SK-N-SH treated with all-trans-retinoic acid at 6 μM for 48 hours (cell line): Measurements from ENCODE around the gene TAS2R13.

Experiments
- ARNTL ChIP-seq: fragments of 450-650 bp; formaldehyde crosslinking; IDR thresholded peaks from 2 replicates; pipeline ENCODE4 v1.5.0; 2020; ENCODE audit warnings: low read depth, mild to moderate bottlenecking, moderate library complexity, borderline replicate concordance
- BACH2 ChIP-seq: fragments of 250-450 bp; sonication (Bioruptor Pico); IDR thresholded peaks from 2 replicates; pipeline ENCODE4 v1.9.0; 2021; ENCODE audit warnings: mild to moderate bottlenecking, borderline replicate concordance
- CREB5 ChIP-seq: fragments of 250-450 bp; sonication (Bioruptor Pico); IDR thresholded peaks from 2 replicates; pipeline ENCODE4 v1.5.1; 2020; ENCODE audit warnings: low read depth, mild to moderate bottlenecking, moderate library complexity
- CSRNP3 ChIP-seq: fragments of 250-450 bp; sonication (Bioruptor Pico); IDR thresholded peaks from 2 replicates; pipeline ENCODE4 v1.5.1; 2021; ENCODE audit warnings: mild to moderate bottlenecking, moderate library complexity
- ISL1 ChIP-seq: fragments of 250-450 bp; sonication (Bioruptor Pico); IDR thresholded peaks from 2 replicates; pipeline ENCODE4 v2.1.2; 2022; ENCODE audit warnings: mild to moderate bottlenecking, moderate library complexity
- PPARA ChIP-seq: fragments of 250-450 bp; sonication (Bioruptor Pico); IDR thresholded peaks from 2 replicates; pipeline ENCODE4 v1.5.0; 2020; ENCODE audit warnings: mild to moderate bottlenecking, borderline replicate concordance
- RARB ChIP-seq: fragments of 250-450 bp; sonication (Bioruptor Pico); IDR thresholded peaks from 2 replicates; pipeline ENCODE4 v1.8.0; 2021; ENCODE audit warnings: mild to moderate bottlenecking, moderate library complexity
- SNAI2 ChIP-seq: fragments of 250-450 bp; sonication (Bioruptor Pico); IDR thresholded peaks from 2 replicates; pipeline ENCODE4 v1.5.0; 2020; ENCODE audit warnings: mild to moderate bottlenecking, moderate library complexity
- ZFP3 ChIP-seq: fragments of 250-450 bp; sonication (Bioruptor Pico); IDR thresholded peaks from 2 replicates; pipeline ENCODE4 v1.5.0; 2020; ENCODE audit warnings: mild to moderate bottlenecking, moderate library complexity
- ZNF565 ChIP-seq: fragments of 450-650 bp; formaldehyde crosslinking; conservative IDR thresholded peaks from 2 replicates; pipeline ENCODE4 v1.5.0; 2020; ENCODE audit warnings: low read depth, mild to moderate bottlenecking, moderate library complexity
- ZNF8 ChIP-seq: fragments of 450-650 bp; formaldehyde crosslinking; IDR thresholded peaks from 2 replicates; pipeline ENCODE4 v1.5.0; 2020; ENCODE audit warnings: mild to moderate bottlenecking, moderate library complexity
- TF ChIP-seq, protein P1 (sequence below): fragments of 250-450 bp; sonication (Bioruptor Pico); IDR thresholded peaks from 2 replicates; pipeline ENCODE4 v1.8.0; 2021; ENCODE audit warnings: low read depth, mild to moderate bottlenecking, moderate library complexity, borderline replicate concordance
- TF ChIP-seq, protein P2 (sequence below): fragments of 250-450 bp; sonication (Bioruptor Pico); IDR thresholded peaks from 2 replicates; pipeline ENCODE4 v1.8.0; 2020; ENCODE audit warnings: mild to moderate bottlenecking, moderate library complexity, borderline replicate concordance

DNA sequence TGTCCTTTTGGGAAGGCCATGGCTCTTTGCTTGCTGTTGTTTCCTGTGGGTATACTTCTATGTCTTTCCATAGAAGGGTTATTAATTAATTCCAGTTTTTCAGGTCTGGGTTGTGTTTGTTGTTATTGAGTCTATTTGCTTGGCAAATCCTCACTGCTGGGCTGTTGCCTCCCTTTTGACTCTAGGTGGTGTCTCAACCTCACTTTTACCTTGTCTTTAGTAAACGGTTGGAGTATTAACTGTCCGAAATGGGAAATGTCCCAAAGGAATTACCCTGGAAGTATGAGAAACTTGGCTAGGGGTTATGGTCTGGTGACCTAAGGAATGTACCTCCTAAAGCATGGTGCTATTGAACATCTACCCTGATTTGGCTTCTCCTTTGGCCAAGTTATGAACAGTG is 42.0 kb downstream of the TAS2R13 start:
- TF ChIP-seq ARNTL (no peak), ISL1 (CRISPR knock-in tag) (no peak), SNAI2 (CRISPR knock-in tag) (no peak), ZFP3 (CRISPR knock-in tag) (no peak), RARB (CRISPR knock-in tag) (no peak), PPARA (CRISPR knock-in tag) (no peak), CREB5 (CRISPR knock-in tag) (no peak), ZNF565 (no peak), CSRNP3 (CRISPR knock-in tag) (no peak), ZNF8 (no peak), BACH2 (CRISPR knock-in tag) (no peak)
- TF ChIP-seq, protein P1, sequence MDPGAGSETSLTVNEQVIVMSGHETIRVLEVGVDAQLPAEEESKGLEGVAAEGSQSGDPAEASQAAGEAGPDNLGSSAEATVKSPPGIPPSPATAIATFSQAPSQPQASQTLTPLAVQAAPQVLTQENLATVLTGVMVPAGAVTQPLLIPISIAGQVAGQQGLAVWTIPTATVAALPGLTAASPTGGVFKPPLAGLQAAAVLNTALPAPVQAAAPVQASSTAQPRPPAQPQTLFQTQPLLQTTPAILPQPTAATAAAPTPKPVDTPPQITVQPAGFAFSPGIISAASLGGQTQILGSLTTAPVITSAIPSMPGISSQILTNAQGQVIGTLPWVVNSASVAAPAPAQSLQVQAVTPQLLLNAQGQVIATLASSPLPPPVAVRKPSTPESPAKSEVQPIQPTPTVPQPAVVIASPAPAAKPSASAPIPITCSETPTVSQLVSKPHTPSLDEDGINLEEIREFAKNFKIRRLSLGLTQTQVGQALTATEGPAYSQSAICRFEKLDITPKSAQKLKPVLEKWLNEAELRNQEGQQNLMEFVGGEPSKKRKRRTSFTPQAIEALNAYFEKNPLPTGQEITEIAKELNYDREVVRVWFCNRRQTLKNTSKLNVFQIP (CRISPR knock-in tag): no peak
- TF ChIP-seq, protein P2, sequence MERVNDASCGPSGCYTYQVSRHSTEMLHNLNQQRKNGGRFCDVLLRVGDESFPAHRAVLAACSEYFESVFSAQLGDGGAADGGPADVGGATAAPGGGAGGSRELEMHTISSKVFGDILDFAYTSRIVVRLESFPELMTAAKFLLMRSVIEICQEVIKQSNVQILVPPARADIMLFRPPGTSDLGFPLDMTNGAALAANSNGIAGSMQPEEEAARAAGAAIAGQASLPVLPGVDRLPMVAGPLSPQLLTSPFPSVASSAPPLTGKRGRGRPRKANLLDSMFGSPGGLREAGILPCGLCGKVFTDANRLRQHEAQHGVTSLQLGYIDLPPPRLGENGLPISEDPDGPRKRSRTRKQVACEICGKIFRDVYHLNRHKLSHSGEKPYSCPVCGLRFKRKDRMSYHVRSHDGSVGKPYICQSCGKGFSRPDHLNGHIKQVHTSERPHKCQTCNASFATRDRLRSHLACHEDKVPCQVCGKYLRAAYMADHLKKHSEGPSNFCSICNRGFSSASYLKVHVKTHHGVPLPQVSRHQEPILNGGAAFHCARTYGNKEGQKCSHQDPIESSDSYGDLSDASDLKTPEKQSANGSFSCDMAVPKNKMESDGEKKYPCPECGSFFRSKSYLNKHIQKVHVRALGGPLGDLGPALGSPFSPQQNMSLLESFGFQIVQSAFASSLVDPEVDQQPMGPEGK (CRISPR knock-in tag): no peak
